Parietal lobe (tissue), 1 donor: ENCODE measurements around the gene DNMT3B. TPM values are rescaled to one million over a fixed set of nuclear protein-coding genes. Genes with fewer than 3 reads are reported as not detected.

Source experiments
- total RNA-seq: library from RNA; depleted of rRNA; stranded (reverse); fragments of >200 nt; gene quantifications from one replicate; pipeline ENCODE4 v1.2.3, GENCODE V29; 2014

The DNMT3B gene
- 11.9 TPM for total RNA-seq

GRCh38 chr20:32761831-32762753 lies at the start of gene DNMT3B:
Gene DNMT3B (plus strand): TSS chr20:32762385. CDS start chr20:32780324, 17,939 bp downstream.

GRCh38 chr20:32743237-32744112 lies 18.7 kb upstream of the DNMT3B start, which contains the start of gene COMMD7:
Gene COMMD7 (minus strand): TSS chr20:32743467. CDS start chr20:32743391, 76 bp downstream.

Other genes starting within 250 kb of the DNMT3B start
- 30.4 TPM for gene NOL4L, start 177.1 kb upstream of the DNMT3B start, total RNA-seq
- gene C20orf203, start 88.4 kb upstream of the DNMT3B start, total RNA-seq: 1.9 TPM
- gene COMMD7, start 18.9 kb upstream of the DNMT3B start, total RNA-seq: 25.7 TPM
- gene MAPRE1, start 57.6 kb downstream of the DNMT3B start, total RNA-seq: 107 TPM
- gene EFCAB8, start 96.5 kb downstream of the DNMT3B start, total RNA-seq: not detected
- not detected for gene SUN5, start 242.0 kb downstream of the DNMT3B start, total RNA-seq
- not detected for gene BPIFB2, start 245.3 kb downstream of the DNMT3B start, total RNA-seq